ENCODE measurements around the gene TMEM150B. TPM values are rescaled to one million over a fixed set of nuclear protein-coding genes. Genes with fewer than 3 reads are reported as not detected.

TMEM150B gene
- total RNA-seq, 6 experiments from 2014 or later: 1.1 to 5.6 (median 2.2) TPM

DNA sequence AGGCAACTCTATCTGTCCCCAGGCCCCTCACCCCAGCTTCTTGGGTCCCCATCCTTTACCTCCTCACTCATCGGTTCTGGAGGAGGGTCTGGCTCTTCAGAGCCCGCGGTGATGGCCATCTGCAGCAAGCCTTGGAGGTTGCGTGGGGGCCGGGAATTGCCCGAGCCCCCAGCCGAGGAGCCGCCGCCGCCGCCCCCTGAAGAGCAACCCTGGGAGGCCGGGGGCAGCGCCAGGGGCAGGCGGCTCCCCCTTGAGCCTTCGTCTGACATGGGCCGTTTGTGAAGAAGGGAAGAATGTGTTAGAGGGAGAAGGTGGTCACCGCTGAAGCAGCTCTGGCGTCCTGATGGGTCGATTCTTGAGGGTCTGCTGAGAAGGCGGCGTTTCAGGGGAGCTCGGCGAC, 45.8 kb downstream of the TMEM150B start:
- 8% methylated on average over 11 of the region's 23 CpGs for WGBS (ENCODE audit: insufficient coverage, low coverage, low lambda C conversion rate, missing lambda C conversion rate)
- Histone ChIP-seq H3K9me3 (no peaks in the 10 kb centered on the region), H3K27me3 (no peaks in the 10 kb centered on the region), H3K27ac (peak overlapping the region in 1 of 3 donors; percentile 43), H3K36me3 (peaks cover 0 to 6% (median 0%) of the 10 kb centered on the region in 4 donors), H3K4me3 (peak overlapping the region; percentile 63 to 77 (median 68)), H3K4me1 (peaks cover 0 to 12% (median 0%) of the 10 kb centered on the region in 4 donors)
- intact Hi-C loops (cut with DNase I): no loop called here
- no peak for ATAC-seq
- TF ChIP-seq POLR2A (IDR thresholded peaks at IDR 0.05): no peak
- TF ChIP-seq, protein P1, sequence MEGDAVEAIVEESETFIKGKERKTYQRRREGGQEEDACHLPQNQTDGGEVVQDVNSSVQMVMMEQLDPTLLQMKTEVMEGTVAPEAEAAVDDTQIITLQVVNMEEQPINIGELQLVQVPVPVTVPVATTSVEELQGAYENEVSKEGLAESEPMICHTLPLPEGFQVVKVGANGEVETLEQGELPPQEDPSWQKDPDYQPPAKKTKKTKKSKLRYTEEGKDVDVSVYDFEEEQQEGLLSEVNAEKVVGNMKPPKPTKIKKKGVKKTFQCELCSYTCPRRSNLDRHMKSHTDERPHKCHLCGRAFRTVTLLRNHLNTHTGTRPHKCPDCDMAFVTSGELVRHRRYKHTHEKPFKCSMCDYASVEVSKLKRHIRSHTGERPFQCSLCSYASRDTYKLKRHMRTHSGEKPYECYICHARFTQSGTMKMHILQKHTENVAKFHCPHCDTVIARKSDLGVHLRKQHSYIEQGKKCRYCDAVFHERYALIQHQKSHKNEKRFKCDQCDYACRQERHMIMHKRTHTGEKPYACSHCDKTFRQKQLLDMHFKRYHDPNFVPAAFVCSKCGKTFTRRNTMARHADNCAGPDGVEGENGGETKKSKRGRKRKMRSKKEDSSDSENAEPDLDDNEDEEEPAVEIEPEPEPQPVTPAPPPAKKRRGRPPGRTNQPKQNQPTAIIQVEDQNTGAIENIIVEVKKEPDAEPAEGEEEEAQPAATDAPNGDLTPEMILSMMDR (IDR thresholded peaks at IDR 0.05): no peak
- no peak for DNase-seq

DNA sequence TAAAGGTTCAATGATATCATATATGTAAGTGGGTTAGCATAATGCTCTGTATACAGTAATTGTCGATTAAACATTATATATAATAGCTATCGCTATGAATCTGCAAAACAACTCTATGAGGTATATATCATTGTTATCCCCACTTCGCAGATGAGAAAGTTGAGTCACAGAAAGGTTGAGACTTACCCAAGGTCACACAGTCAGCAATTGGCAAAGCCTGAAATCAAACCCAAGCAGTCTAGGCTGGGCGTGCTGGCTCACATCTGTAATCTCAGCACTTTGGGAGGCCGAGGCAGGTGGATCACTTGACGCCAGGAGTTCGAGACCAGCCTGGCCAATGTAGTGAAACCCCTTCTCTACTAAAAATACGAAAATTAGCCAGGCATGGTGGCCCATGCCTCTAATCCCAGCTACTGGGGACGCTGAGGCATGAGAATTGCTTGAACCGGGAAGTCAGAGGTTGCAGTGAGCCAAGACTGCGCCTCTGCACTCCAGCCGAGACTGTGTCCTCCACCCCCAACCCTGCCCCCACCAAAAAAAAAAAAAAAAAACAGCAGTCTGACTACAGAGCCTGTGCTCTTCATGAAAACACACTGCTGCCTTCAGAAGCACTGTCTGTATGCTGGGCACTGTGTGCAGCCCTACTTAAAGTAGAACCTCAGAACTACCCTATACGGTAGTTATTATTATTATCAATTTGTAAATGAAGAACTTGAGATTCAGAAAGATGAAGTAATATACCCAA, 46.6 kb downstream of the TMEM150B start:
- no peak overlapping the region for H3K4me3 ChIP-seq
- no peaks in the 10 kb centered on the region for H3K9me3 ChIP-seq
- WGBS (ENCODE audit: insufficient coverage, low coverage, low lambda C conversion rate, missing lambda C conversion rate): 80% methylated on average over 11 of the region's 13 CpGs
- intact Hi-C loops (cut with DNase I): no loop called here
- H3K36me3 ChIP-seq: peaks cover 0 to 6% (median 0%) of the 10 kb centered on the region in 4 donors
- DNase-seq (no peak), ATAC-seq (no peak)
- H3K27ac ChIP-seq: no peak overlapping the region
- peaks cover 0 to 12% (median 0%) of the 10 kb centered on the region in 4 donors for H3K4me1 ChIP-seq
- no peaks in the 10 kb centered on the region for H3K27me3 ChIP-seq
- TF ChIP-seq POLR2A (IDR thresholded peaks at IDR 0.05): no peak
- TF ChIP-seq, protein P1 (IDR thresholded peaks at IDR 0.05): no peak

DNA sequence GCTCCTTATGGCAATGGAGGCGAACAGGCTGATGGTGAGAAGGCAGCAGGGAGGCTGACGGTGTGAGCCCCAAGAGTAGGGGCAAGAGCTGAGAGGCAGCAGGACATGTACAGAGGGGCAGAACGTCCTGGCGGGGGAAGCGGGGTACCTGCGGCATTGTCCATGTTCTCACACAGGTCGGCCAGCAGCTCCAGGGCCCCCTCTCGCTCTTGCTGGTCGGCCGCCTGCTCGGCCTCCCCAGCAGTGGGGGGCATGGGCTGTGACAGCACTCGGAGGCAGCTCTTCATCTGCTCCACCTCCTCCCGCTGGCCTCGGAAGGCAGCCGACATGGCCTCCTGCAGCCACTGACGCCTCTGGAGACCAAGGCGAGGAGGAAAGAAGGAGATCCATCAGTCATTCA, 47.6 kb downstream of the TMEM150B start:
- H3K27me3 ChIP-seq: no peaks in the 10 kb centered on the region
- DNase-seq (no peak), ATAC-seq (no peak)
- no peak overlapping the region for H3K4me3 ChIP-seq
- TF ChIP-seq, protein P1 (IDR thresholded peaks at IDR 0.05): no peak
- no peak for TF ChIP-seq POLR2A (IDR thresholded peaks at IDR 0.05)
- 77% methylated on average over 2 of the region's 17 CpGs for WGBS (ENCODE audit: insufficient coverage, low coverage, low lambda C conversion rate, missing lambda C conversion rate)
- H3K36me3 ChIP-seq: peaks cover 0 to 6% (median 0%) of the 10 kb centered on the region in 4 donors
- H3K9me3 ChIP-seq: no peaks in the 10 kb centered on the region
- H3K27ac ChIP-seq: no peak overlapping the region
- H3K4me1 ChIP-seq: peaks cover 0 to 12% (median 0%) of the 10 kb centered on the region in 4 donors
- intact Hi-C loops (cut with DNase I): no loop called here

DNA sequence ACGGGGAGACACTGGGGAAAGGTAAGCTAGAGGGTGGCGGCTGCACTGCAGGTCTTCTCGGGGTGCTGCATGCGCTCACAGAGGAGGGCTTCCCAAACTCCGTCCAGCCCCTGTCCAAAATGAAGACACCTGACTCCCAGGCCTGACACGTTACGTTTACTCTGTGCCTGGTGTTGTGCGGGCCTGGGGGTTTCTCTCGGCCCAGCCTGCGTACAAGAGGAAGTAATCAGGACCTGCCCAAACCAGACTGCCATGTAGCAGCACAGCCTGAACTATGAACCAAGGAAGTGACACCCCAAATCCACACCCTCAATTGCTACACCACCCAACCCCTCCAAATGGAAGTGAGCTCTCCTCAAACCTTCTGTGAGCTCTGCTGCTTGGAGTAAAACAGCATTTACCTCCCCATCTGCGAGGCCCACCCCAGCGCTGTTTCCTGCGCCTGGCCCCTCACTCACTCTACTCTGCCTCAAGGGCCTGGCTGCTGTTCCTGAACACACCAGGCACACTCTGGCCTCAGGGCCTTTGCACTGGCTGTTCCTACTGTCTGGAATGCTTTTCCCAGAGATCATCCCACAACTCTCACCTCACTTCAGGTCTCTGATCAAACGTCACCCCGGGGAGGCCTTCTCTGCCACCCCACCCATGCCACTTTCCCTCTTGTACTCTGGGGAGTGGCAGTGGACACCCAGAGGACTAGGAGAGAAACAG, 48.3 kb downstream of the TMEM150B start:
- ATAC-seq: no peak
- H3K9me3 ChIP-seq: no peaks in the 10 kb centered on the region
- H3K27ac ChIP-seq: no peak overlapping the region
- H3K27me3 ChIP-seq: no peaks in the 10 kb centered on the region
- no peak overlapping the region for H3K4me3 ChIP-seq
- peaks cover 0 to 6% (median 0%) of the 10 kb centered on the region in 4 donors for H3K36me3 ChIP-seq
- intact Hi-C loops (cut with DNase I): no loop called here
- TF ChIP-seq POLR2A (IDR thresholded peaks at IDR 0.05): no peak
- TF ChIP-seq, protein P1 (IDR thresholded peaks at IDR 0.05): no peak
- no peak for DNase-seq
- H3K4me1 ChIP-seq: peaks cover 0 to 12% (median 0%) of the 10 kb centered on the region in 4 donors
- 73% methylated on average over 6 of the region's 15 CpGs for WGBS (ENCODE audit: insufficient coverage, low coverage, low lambda C conversion rate, missing lambda C conversion rate)
